SKM-1 treated with dmso at 0.1 percent for 144 hours (cell line): ENCODE measurements around the gene DENND6A.
A peak's percentile ranks its signal among the peaks of the same experiment; 100 is the strongest.
"Not testable (repeated sequence)": the region's sequence is repeated elsewhere in the genome, so short reads cannot be mapped to it uniquely, and the experiment has no call there.

ENCODE experiments used
- DNase-seq: peaks from one replicate; lab custom pipeline; 2025; ENCODE audit not compliant: unreplicated experiment; lab: John Stamatoyannopoulos, UW

DENND6A gene, protein sequence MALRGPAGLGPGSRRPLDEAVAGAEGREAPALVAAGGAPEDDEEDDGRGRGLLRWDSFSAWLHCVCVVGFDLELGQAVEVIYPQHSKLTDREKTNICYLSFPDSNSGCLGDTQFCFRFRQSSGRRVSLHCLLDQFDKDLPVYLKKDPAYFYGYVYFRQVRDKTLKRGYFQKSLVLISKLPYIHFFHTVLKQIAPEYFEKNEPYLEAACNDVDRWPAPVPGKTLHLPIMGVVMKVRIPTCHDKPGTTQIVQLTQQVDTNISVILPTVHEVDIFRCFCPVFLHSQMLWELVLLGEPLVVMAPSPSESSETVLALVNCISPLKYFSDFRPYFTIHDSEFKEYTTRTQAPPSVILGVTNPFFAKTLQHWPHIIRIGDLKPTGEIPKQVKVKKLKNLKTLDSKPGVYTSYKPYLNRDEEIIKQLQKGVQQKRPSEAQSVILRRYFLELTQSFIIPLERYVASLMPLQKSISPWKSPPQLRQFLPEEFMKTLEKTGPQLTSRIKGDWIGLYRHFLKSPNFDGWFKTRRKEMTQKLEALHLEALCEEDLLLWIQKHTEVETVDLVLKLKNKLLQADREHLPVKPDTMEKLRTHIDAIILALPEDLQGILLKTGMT

DNA sequence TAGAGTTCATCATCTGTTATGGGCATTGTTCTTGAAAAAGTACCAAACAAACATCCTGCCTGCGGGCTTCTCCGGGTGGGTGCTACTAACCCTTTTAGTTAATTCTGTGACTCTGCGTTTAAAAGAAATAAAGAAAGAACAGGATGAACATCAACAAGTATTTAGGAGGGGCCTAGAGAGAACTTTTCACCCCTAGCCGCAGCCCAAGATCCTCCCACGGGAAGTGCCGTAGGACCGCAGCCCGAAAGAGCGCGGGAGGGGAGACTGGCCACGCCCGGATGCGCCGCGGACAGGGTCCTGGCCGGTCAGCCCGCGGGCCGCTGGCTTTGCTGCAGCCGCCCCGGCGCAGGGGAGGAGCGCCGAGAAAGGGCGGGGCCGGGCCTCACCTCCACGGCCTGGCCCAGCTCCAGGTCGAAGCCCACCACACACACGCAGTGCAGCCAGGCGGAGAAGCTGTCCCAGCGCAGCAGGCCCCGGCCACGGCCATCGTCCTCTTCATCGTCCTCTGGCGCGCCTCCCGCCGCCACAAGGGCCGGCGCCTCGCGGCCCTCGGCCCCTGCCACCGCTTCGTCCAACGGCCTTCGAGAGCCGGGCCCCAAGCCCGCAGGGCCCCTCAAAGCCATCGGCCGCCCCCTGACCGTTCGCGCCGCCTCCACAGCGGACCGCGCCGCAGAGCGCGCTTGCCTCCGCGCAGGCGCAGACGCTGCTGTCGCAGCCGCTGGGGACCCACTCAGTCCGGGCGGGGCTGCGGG is at the start of gene DENND6A:
DENND6A (minus strand) TSS at position 682 of the 752 bp plus-strand sequence; CDS start at position 623, 59 bp downstream.
- peak; percentile 85 for DNase-seq

DNA sequence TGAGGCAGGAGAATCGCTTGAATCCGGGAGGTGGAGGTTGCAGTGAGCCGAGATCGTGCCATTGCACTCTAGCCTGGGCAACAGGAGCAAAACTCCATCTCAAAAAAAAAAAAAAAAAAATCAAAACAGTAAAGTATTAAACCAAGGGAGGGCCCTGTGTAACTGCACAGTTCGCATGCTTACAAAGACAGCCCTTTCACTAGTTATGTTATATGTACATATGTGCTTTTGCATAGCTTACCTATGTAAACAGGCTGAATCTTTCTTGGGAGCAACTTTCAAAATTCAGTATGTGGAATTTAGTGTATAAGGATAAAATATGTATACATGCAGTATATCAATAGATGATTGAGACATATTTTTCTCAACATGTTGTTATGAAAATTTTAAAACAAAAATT is 47.1 kb upstream of the DENND6A start:
- DNase-seq: no peak

DNA sequence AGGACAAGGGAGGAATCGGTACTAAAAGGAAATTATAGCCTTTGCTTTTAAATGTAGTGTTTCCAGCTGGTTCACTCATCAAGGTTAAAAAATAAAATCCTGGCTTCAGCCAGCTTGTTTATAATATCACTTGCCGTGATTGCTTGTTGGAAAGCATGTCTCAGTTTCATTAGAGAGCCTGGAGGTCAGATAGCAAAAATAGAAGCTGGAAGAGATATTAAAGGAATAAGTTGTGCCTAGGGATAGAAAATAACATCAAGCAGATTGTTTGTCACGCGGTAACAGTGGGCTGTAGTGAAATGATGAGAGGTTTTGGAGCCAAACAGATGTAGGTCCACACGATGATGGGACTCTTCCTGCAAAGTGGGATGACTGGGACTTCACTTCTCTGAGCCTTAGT is 45.5 kb upstream of the DENND6A start:
- DNase-seq: no peak

DNA sequence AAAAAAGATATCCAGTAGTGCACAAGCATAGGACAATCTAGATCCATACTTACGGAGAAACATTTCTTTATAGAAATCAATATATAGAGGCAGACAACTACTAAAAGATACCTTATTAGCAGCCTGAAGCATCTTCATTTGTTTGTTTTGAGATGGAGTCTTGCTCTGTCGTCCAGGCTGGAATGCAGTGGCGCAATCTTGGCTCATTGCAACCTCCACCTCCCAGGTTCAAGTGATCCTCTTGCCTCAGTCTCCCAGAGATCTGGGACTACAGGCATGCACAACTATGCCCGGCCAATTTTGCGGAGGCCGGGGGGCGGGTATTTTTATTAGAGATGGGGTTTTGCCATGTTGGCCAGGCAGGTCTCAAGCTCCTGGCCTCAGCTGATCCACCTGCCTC is 45.0 kb upstream of the DENND6A start:
- DNase-seq: no peak

DNA sequence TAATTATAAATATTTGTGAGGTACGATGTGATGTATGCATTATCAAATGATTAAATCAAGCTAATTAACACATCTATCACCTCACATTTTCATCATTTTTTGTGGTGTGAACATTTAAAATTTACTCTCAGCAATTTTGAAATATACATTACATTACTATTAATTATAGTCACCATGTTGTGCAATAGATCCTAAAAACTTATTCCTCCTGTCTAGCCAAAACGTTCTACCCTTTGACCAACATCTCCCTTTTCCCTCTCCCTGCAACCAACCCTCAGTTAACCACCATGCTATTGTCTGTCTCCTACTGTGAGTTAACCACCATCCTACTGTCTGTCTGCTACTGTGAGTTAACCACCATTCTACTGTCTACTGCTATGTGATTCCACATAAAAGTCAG is 42.5 kb upstream of the DENND6A start:
- no peak for DNase-seq

DNA sequence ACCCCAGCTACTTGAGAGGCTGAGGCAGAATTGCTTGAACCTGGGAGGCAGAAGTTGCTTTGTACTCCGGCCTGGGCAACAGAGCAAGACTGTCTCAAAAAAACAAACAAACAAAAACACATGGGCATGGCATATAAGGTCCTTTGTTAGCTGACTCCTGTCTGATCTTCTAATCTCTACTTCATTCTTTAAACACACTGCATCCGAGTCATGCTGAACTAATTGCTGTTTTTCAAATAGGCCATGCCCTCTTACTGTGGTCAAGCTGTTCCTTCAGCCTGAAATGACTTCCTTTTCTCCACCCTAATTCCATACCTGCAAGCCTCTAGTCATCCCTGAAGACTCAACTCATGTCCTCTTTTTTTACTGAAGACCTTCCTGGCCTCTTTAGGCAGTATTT is 40.9 kb upstream of the DENND6A start:
- no peak for DNase-seq

DNA sequence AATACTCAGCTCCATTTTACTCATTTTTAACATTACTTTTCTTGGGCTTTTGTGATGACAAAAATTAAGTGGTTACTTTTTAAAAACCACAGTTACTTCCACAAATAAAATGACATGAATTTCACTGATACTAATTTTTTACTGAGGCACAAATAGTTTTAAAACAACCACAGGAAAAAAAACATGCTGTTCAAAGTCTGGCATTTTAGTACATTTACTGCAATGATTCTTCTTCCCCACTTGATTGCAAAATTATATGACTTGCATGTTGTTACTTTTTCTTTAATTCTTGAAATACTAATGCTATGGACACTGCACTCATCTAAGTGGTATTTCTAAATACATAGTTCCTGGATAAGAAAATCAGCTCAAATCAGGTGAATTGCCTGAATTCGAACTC is 38.4 kb upstream of the DENND6A start:
- no peak for DNase-seq

DNA sequence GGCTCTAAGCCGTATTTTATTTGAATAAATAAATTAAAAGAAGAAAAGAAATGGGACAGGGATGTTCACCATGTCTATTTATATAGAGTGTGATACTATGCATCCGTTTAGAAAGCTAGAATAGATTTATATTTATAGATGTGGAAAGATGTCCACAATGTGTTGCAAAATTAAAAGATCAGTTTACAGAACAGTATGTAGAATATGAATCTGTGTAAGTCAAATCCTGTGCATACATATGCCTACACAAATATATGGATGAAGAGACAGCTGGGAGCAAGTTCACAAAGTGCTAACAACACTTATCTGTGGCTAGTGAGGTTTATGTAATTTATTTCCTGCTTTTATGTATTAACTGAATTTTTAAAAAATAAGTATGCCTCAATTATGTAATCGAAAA is 37.8 kb upstream of the DENND6A start:
- no peak for DNase-seq

DNA sequence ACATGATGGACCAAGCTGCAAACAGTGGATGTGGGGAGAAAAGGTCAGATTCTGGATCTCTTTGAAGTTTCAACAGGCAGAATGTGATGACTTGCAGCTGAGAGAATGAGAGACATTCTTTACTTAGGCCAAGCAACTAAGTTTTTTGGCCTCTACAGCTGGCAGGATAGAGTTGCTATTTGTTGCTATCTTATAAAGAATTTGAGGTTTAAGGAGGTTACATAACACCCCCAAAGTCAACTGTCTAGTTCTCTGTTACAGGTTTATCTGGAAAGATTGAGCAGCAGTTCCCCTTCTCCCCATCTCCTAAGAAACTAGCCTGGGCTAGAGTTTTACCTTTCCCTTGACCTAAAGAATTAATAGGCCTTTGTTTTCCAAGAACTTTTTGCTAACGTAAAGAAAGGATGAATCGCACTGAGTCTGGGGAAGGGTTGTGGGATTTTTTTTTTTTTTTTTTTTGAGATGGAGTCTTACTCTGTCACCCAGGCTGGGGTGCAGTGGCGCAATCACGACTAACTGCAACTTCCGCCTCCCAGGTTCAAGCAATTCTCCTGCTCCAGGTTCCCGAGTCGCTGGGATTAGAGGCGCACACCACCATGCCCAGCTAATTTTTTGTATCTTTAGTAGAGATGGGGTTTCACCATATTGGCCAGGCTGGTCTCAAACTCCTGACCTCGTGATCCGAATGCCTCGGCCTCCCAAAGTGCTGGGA is 36.6 kb upstream of the DENND6A start:
- DNase-seq: peak; percentile 60

DNA sequence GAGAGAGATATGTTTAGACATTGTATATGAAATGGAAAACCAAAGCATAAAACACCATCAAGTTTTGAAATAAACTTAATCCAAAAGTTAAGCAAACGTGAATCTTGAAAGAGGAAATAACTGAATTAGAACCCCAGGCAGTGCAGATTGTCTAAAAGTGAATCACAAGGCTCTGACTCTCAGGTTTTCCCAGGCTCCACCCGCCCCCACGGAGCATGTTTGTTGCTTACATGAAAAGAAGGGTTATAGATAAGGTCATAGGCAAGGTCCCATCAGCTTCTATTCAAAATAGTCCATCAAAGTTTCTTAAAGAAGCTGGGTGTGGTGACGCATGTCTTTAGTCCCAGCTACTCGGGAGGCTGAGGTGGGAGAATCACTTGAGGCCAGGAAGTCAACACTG is 34.2 kb upstream of the DENND6A start:
- DNase-seq: no peak

DNA sequence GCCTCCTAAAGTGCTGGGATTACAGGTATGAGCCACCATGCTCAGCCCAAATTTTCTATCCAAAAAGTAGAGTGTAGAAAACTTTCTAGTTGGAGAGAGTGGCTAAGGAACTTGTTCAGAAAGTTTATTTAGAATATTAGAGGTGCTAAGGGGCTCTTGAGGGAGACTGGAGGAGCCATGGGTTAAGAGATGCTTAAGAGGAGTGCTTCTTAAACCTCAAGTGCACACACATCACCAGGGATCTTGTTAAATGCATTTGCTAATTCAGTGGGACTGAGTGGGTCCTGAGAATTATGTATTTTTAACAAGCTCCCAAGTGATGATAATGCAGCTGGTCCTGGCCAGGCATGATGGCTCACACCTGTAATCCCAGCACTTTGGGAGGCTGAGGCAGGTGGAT is 33.5 kb upstream of the DENND6A start:
- DNase-seq: no peak

DNA sequence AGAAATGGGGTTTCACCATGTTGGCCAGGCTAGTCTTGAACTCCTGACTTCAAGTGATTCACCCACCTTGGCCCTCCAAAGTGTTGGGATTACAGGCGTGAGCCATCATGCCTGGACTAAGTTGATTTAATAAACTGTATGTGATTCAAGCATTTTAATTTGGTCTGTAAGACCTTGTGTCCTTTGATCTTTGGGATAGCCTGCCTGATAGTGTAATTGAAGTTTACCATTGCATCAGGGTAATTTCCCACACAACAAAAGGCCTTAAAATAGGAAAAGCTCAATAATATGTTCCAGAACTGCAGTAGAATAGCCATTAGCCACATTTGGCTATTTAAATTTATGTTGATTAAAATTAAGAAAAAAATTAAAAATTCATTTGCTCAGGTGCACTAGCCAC is 25.2 kb upstream of the DENND6A start:
- no peak for DNase-seq

DNA sequence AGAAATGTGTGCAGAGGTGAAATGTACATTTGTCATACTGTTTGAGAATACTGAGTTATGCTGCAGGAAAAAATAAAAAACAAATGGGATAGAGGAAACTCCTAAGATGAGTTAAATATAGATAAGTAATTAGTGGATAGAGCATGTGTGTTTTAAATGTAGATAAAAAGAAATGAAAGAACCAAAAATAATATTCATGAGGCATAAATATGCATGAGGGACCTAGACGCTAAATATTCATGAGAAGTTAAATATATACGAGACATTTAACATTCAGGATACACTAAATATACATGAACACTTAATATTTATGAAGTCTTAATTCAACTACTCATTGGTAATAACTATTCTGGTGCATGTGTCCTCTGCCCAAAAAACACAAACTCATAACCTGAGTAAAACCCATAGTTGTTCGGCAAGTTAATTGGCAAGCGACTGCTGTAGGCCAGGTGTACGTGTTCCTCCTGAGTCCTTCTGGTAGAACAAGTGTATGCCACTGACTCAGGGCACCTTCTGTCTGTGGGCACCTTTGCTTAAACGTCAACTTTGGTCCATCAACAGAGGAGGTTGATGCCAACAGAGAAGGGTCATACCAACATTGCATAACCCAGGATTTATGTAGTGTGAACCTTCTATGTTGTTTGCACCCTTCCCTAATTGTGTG is 24.5 kb upstream of the DENND6A start:
- no peak for DNase-seq

DNA sequence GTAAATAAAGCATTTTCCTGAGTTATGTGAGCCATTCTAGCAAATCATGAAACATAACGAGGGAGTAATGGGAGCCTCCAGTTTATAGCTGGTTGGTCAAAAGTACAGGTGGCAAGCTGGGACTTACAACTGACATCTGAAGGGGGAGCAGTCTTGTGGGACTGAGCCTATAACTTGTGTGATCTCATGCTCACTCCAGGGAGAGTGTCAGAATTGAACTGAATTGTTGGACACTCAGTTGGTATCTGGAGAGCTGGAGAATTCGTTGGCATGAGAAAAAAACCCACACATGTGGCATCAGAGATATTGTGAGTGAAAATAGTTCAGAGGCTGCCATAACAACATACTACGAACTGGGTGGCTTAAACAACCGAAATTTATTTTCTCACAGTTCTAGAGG is 22.8 kb upstream of the DENND6A start:
- no peak for DNase-seq

DNA sequence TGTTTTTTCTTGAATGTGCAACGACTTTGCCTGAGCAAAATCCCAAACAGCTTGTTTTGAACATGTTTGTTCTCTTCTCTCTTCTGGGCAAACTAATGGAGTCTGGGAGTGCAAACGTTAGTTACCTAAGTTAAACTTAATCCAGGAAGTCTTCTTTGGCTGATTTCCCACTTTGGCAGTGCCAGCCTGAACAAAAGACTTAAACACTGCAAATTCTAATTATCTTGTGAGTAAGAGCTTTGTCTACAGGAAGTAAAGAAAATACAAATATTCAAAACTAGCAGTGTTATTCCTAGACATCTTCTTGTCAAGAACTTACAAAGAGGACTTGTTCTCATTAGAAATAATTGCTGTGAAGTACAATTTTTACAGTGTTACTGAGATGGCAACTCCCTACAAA is 16.7 kb upstream of the DENND6A start:
- DNase-seq: no peak

DNA sequence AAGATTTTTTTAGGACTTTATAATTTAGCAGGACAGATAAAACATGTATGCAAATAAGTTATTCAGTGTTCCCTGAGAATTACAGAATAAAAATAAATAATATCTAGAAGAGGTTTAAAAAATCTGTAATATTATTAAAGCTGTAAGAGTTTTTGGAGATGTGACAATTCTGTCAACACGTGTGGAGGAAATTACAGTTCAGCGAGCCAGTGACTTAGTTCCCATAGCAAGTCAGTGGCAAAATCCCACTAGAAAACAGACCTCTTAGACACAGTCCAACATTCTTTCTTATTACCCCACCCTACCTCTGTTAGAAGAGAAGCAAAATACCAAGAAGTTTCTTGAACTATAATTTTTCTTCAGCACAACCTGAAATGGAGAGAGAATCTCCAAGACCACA is 16.2 kb upstream of the DENND6A start:
- DNase-seq: no peak

DNA sequence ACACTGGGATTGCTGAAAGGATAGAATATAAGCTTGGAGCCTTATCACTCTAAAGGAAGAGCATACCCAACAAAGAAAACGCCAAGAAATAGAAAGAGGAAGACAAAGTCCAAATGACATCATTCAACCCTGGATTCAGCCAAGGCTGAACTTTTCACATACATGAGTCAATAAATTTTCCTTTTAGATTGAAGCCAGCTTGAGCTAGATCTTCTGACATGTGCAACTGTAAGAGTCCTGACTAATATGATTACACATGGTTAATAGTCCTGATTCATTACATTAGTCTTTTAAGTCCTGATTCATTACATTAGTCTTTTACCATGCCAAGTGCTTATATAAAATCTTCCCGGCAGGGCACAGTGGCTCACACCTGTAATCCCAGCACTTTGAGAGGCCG is 13.6 kb upstream of the DENND6A start:
- DNase-seq: no peak

DNA sequence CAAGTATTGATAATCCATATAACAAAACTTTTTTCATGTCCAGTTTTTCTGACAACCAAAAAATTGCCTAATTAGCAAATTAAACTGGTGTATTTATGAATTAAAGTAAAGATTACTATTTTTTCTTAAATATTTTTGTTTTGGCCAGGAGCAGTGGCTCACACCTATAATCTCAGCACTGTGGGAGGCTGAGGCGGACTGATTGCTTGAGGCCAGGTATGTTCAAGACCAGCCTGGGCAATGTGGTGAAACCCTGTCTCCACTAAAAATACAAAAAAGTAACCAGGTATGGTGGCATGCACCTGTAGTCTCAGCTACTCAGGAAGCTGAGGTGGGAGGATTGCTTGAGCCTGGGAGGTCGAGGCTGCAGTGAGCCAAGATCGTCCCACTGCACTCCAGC is 12.5 kb upstream of the DENND6A start:
- DNase-seq: not testable (repeated sequence)

DNA sequence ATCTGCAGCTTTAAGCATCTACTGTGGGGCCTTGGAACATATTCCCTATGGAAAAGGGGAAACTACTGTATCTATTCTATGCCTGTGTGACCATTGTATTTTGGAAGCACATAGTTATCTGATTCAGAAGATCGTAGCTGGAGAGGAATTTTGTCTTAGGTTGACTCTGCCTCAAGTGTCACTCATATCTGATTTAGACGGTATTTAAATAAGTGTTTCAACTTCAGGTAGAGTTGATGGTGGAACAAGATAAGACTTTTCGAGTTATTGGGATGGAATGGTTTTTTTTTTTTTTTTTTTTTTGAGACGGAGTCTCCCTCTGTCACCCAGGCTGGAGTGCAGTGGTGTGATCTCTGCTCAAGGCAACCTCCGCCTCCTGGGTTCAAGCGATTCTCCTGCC is 8.9 kb upstream of the DENND6A start:
- DNase-seq: no peak

DNA sequence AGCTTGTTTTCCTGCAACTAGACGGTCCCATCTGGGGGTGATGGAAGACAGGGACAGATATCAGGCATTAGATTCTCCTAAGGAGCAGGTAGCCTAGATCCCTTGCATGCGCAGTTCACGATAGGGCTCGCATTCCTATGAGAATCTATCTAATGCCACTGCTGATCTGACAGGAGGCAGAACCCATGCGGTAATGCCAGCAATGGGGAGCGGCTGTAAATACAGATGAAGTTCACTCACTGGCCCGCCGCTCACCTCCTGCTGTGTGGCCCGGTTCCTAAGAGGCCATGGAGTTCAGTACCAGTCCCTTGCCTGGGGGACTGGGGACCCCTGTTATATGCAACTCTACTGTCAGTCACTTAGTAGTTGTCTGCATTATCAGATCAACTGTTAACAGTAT is 7.9 kb upstream of the DENND6A start:
- no peak for DNase-seq

DNA sequence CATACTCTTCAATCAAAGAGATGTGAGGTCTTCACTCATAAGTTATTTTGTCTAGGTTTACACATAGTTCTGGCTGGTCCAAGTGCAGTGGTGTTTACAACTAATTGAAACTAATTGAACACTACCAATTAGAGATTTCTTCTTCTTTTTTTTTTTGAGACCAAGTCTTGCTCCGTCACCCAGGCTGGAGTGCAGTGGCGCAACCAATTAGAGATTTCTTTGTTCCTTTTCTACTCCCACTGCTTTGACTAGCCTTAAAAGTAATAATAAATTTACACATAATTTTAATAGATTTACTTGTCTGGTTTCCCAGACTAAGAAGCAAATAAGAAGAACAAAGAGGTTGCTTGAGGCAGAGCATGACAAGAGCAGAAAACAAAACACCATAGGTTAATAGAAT is 6.7 kb upstream of the DENND6A start:
- no peak for DNase-seq
